PC-9 (cell line): ENCODE data around the gene ZNHIT2.

ENCODE experiments used
- CTCF ChIP-seq: fragments of 200-600 bp; sonication (generic); conservative IDR thresholded peaks from 2 replicates; pipeline ENCODE4 v1.6.1; 2017; ENCODE audit warnings: mixed run types, antibody characterized with exemption, mild to moderate bottlenecking, moderate library complexity
- EZH2 ChIP-seq: fragments of 200-600 bp; sonication (generic); IDR thresholded peaks from 2 replicates; pipeline ENCODE4 v1.8.0; 2017; ENCODE audit warnings: antibody characterized with exemption, low read depth

GRCh38 chr11:65126624-65127274 is 9.2 kb upstream of the ZNHIT2 start:
- TF ChIP-seq CTCF (no peak), EZH2 (no peak)
